ENCODE data around the gene PELI2.

Gene PELI2

GRCh38 chr14:56297449-56297848 lies 179.2 kb downstream of the PELI2 start:
- Histone ChIP-seq H3K27me3 (no peaks in the 10 kb centered on the region), H3K9me3 (no peaks in the 10 kb centered on the region), H3K36me3 (peaks cover 0 to 38% (median 11%) of the 10 kb centered on the region in 3 donors), H3K27ac (no peak overlapping the region), H3K4me1 (peaks cover 0 to 20% (median 3%) of the 10 kb centered on the region in 4 donors), H3K4me3 (no peak overlapping the region)
- no peak for TF ChIP-seq CTCF (IDR thresholded peaks at IDR 0.05)
- intact Hi-C loops (cut with DNase I; ENCODE audit: low total_unique reads), result no loop called here
- DNase-seq, result no peak

DNA sequence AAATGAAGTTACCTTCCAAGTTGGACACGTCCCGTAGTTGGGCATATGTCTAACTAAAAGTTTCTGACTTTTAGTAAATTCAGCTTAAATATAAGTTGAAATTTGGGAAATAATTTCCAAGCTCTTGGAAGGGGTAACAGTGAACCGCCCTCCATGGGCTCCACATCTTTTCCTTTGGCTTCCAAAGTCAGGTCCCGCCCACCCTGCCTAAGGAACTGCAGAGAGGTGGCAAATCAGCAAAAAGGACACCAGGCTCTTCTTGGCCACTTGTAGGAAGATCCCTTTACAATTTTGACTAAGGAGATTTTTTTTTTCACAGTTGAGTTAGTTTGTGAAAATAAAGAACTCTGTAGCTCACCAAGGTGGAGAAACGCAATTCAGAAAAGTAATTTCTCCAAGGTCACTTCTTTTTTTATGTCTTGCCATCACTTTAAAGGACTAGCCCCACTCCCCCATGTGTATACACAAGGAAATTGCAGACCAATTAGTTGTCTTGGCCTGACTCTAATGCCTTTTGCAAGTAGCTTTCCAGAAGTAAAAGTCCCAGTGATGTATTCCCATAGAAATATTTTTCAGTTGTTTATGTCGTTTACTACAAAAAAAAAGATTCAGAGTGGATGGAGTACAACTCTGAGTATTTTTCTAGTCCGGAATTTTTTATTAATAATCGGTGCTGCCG lies 181.2 kb downstream of the PELI2 start:
- H3K4me3 ChIP-seq, result no peak overlapping the region
- H3K4me1 ChIP-seq, result peaks cover 0 to 20% (median 3%) of the 10 kb centered on the region in 4 donors
- no peak for TF ChIP-seq CTCF (IDR thresholded peaks at IDR 0.05)
- intact Hi-C loops (cut with DNase I; ENCODE audit: low total_unique reads), result no loop called here
- H3K27ac ChIP-seq, result peak overlapping the region; percentile 3 to 19
- no peaks in the 10 kb centered on the region for H3K9me3 ChIP-seq
- no peaks in the 10 kb centered on the region for H3K27me3 ChIP-seq
- peaks cover 0 to 28% (median 11%) of the 10 kb centered on the region in 3 donors for H3K36me3 ChIP-seq
- no peak for DNase-seq

GRCh38 chr14:56300495-56300894 lies 182.3 kb downstream of the PELI2 start:
- no peak for TF ChIP-seq CTCF (IDR thresholded peaks at IDR 0.05)
- no peak overlapping the region for H3K4me3 ChIP-seq
- intact Hi-C loops (cut with DNase I; ENCODE audit: low total_unique reads), result no loop called here

GRCh38 chr14:56304456-56304855 lies 186.2 kb downstream of the PELI2 start:
- Histone ChIP-seq H3K36me3 (no peaks in the 10 kb centered on the region), H3K4me3 (no peak overlapping the region), H3K4me1 (peaks cover 0 to 21% (median 2%) of the 10 kb centered on the region in 4 donors), H3K9me3 (no peaks in the 10 kb centered on the region), H3K27me3 (no peaks in the 10 kb centered on the region), H3K27ac (no peak overlapping the region)
- no peak for DNase-seq
- intact Hi-C loops (cut with DNase I; ENCODE audit: low total_unique reads), result no loop called here
- TF ChIP-seq CTCF (IDR thresholded peaks at IDR 0.05), result no peak

More at GRCh38 chr14:56300495-56300894, 182.3 kb downstream of the PELI2 start:
- Histone ChIP-seq H3K9me3 (no peaks in the 10 kb centered on the region), H3K27me3 (no peaks in the 10 kb centered on the region), H3K27ac (no peak overlapping the region), H3K36me3 (peaks cover 0 to 18% (median 11%) of the 10 kb centered on the region in 3 donors), H3K4me1 (peaks cover 0 to 20% (median 3%) of the 10 kb centered on the region in 4 donors)
- DNase-seq, result no peak

GRCh38 chr14:56309198-56309597 lies 191.0 kb downstream of the PELI2 start:
- Histone ChIP-seq H3K9me3 (no peaks in the 10 kb centered on the region), H3K4me3 (no peak overlapping the region), H3K27ac (peak overlapping the region in 1 of 2 donors; percentile 60), H3K36me3 (no peaks in the 10 kb centered on the region), H3K4me1 (peaks cover 0 to 43% (median 14%) of the 10 kb centered on the region in 4 donors), H3K27me3 (no peaks in the 10 kb centered on the region)
- DNase-seq, result no peak
- TF ChIP-seq CTCF (IDR thresholded peaks at IDR 0.05), result no peak
- intact Hi-C loops (cut with DNase I; ENCODE audit: low total_unique reads), result no loop called here

All from tibial artery (tissue), 4 donors.